Hepatocyte (in vitro differentiated cells): Measurements from ENCODE around the gene EXOC2. TPM values are rescaled to one million over a fixed set of nuclear protein-coding genes. Genes with fewer than 3 reads are reported as not detected.

Source experiments
- DNase-seq: peaks from one replicate; pipeline ENCODE4 v3.0.0-alpha.2; 2016; ENCODE audit warnings: low spot score
- H2AFZ ChIP-seq: fragments of 200-600 bp; sonication (generic); 2 replicates; pipeline ENCODE4 v1.6.0; 2016; ENCODE audit warnings: antibody characterized with exemption, mild to moderate bottlenecking
- H3K27ac ChIP-seq: fragments of 200-600 bp; sonication (generic); 2 replicates; pipeline ENCODE4 v1.5.1; 2016; ENCODE audit warnings: mild to moderate bottlenecking
- H3K27me3 ChIP-seq: fragments of 200-600 bp; sonication (generic); 2 replicates; pipeline ENCODE4 v1.6.1; 2016
- H3K36me3 ChIP-seq: fragments of 200-600 bp; sonication (generic); replicated peaks from 2 replicates; pipeline ENCODE4 v1.5.1; 2016; ENCODE audit warnings: low read depth; ENCODE audit not compliant: insufficient read depth
- H3K4me1 ChIP-seq: fragments of 200-600 bp; sonication (generic); 2 replicates; pipeline ENCODE4 v1.5.1; 2016; ENCODE audit warnings: mild to moderate bottlenecking, moderate library complexity; ENCODE audit not compliant: insufficient read depth
- H3K4me2 ChIP-seq: fragments of 200-600 bp; sonication (generic); 2 replicates; pipeline ENCODE4 v1.6.0; 2016
- H3K4me3 ChIP-seq: fragments of 200-600 bp; sonication (generic); 2 replicates; pipeline ENCODE4 v1.5.1; 2016; ENCODE audit warnings: mild to moderate bottlenecking
- H3K79me2 ChIP-seq: fragments of 200-600 bp; sonication (generic); 2 replicates; pipeline ENCODE4 v1.6.0; 2017; ENCODE audit warnings: mild to moderate bottlenecking
- H3K9me2 ChIP-seq: fragments of 200-600 bp; sonication (generic); replicated peaks from 2 replicates; pipeline ENCODE4 v1.6.0; 2017; ENCODE audit warnings: mild to moderate bottlenecking; ENCODE audit not compliant: insufficient read depth
- H3K9me3 ChIP-seq: fragments of 200-600 bp; sonication (generic); 2 replicates; pipeline ENCODE4 v1.5.1; 2016; ENCODE audit warnings: low read depth, mild to moderate bottlenecking
- H4K20me1 ChIP-seq: fragments of 200-600 bp; sonication (generic); 2 replicates; pipeline ENCODE4 v1.6.0; 2016; ENCODE audit warnings: mild to moderate bottlenecking; ENCODE audit not compliant: insufficient read depth, poor library complexity, severe bottlenecking
- EZH2 ChIP-seq: fragments of 200-600 bp; sonication (generic); IDR thresholded peaks from 2 replicates; pipeline ENCODE4 v1.6.1; 2016; ENCODE audit warnings: antibody characterized with exemption, mild to moderate bottlenecking, borderline replicate concordance
- EZH2phosphoT487 ChIP-seq: fragments of 200-600 bp; sonication (generic); IDR thresholded peaks from one replicate; pipeline ENCODE4 v1.6.1; 2018; ENCODE audit warnings: antibody characterized with exemption, mild to moderate bottlenecking, low read depth, moderate library complexity; ENCODE audit not compliant: unreplicated experiment, severe bottlenecking
- WGBS: methylation state at CpG from one replicate; pipeline ENCODE4 v1.1.6; 2016; ENCODE audit warnings: low lambda C conversion rate; ENCODE audit errors: missing lambda C conversion rate; 5-methylcytosine and 5-hydroxymethylcytosine counted together
- polyA plus RNA-seq: library from polyadenylated mRNA; unstranded; fragments of >200 nt; fragmentation: Nextera tagmentation; extraction: Ambion mirVana; gene quantifications from 2 replicates; pipeline ENCODE4 v1.2.1, GENCODE V29; 2016
- total RNA-seq: library from RNA; depleted of rRNA; stranded (reverse); fragments of >200 nt; gene quantifications from 2 replicates; pipeline ENCODE4 v1.2.3, GENCODE V29; 2014
- TF ChIP-seq, protein P1 (sequence below): fragments of 200-600 bp; sonication (generic); IDR thresholded peaks from 2 replicates; pipeline ENCODE4 v1.5.1; 2016; ENCODE audit warnings: antibody characterized with exemption, mild to moderate bottlenecking; ENCODE audit not compliant: poor library complexity

Gene EXOC2
- total and polyA plus RNA-seq, 2 experiments from 2014 or later, result 15.4 to 27.0 TPM

DNA sequence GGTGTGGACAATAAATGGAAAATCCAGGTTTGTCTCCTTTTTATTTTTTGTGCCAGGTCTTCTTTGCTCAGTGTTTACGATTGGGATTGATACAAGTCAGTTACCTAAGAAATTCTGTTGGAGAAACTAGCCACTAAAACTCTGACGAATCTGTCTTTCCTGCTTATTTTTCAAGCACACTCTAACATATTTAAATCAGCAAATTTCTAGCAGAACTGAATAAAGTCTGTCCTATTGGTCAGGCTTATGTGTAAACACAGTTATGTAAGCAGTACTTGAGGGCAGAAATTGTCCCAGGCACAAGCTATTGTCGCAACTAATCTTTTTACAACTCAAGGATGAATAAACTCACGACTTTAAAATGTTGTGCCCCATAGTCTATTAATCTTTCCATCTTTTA is 12.1 kb upstream of the EXOC2 start:
- no peaks in the 10 kb centered on the region for H4K20me1 ChIP-seq
- peak overlapping the region; percentile 9 for H3K4me2 ChIP-seq
- peak overlapping the region; percentile 68 for H3K27ac ChIP-seq
- WGBS, result 30% methylated on average over 4 of the region's 4 CpGs
- TF ChIP-seq EZH2 (no peak), EZH2phosphoT487 (no peak)
- TF ChIP-seq, protein P1, sequence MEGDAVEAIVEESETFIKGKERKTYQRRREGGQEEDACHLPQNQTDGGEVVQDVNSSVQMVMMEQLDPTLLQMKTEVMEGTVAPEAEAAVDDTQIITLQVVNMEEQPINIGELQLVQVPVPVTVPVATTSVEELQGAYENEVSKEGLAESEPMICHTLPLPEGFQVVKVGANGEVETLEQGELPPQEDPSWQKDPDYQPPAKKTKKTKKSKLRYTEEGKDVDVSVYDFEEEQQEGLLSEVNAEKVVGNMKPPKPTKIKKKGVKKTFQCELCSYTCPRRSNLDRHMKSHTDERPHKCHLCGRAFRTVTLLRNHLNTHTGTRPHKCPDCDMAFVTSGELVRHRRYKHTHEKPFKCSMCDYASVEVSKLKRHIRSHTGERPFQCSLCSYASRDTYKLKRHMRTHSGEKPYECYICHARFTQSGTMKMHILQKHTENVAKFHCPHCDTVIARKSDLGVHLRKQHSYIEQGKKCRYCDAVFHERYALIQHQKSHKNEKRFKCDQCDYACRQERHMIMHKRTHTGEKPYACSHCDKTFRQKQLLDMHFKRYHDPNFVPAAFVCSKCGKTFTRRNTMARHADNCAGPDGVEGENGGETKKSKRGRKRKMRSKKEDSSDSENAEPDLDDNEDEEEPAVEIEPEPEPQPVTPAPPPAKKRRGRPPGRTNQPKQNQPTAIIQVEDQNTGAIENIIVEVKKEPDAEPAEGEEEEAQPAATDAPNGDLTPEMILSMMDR, result no peak
- H3K36me3 ChIP-seq, result no peaks in the 10 kb centered on the region
- H3K4me3 ChIP-seq, result no peak overlapping the region
- no peak overlapping the region for H2AFZ ChIP-seq
- peaks cover 11% of the 10 kb centered on the region for H3K27me3 ChIP-seq
- H3K9me3 ChIP-seq, result no peaks in the 10 kb centered on the region
- DNase-seq, result no peak
- no peaks in the 10 kb centered on the region for H3K79me2 ChIP-seq
- H3K4me1 ChIP-seq, result peaks cover 6% of the 10 kb centered on the region
- no peaks in the 10 kb centered on the region for H3K9me2 ChIP-seq

- no peak for DNase-seq
- Histone ChIP-seq H3K4me1 (peaks cover 15% of the 10 kb centered on the region), H3K9me3 (no peaks in the 10 kb centered on the region), H3K27ac (peak overlapping the region; percentile 68), H3K36me3 (no peaks in the 10 kb centered on the region), H2AFZ (no peak overlapping the region), H3K27me3 (peaks cover 7% of the 10 kb centered on the region), H4K20me1 (no peaks in the 10 kb centered on the region), H3K79me2 (no peaks in the 10 kb centered on the region), H3K4me2 (peak overlapping the region; percentile 9), H3K9me2 (no peaks in the 10 kb centered on the region), H3K4me3 (no peak overlapping the region)
- TF ChIP-seq, protein P1, result no peak
- no peak for TF ChIP-seq EZH2phosphoT487
- no peak for TF ChIP-seq EZH2
- 64% methylated on average over 6 of the region's 6 CpGs for whole genome bisulfite sequencing
These were observed 11.1 kb upstream of the EXOC2 start for GRCh38 chr6:704046-704445.

DNA sequence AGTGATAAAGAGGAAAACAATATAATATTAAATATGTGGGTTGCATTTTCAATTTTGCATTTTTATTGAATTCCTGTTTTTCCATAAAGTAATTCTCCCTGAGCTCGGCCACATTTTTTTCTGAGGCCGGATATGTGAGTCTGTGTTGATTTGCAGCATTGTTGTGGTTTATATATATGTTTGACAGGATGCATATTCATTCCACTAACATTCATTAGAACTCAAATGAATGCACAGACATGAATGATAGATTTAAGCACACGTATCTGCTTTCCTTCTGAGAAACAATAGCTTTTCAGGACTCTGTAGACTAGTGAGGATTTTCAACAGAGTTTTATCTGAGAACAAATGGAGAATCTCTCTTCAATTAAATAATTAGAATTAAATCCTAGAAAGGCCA is 10.6 kb upstream of the EXOC2 start:
- no peaks in the 10 kb centered on the region for H3K9me2 ChIP-seq
- H2AFZ ChIP-seq, result no peak overlapping the region
- H3K36me3 ChIP-seq, result no peaks in the 10 kb centered on the region
- H3K4me1 ChIP-seq, result peaks cover 16% of the 10 kb centered on the region
- H3K4me3 ChIP-seq, result no peak overlapping the region
- peak overlapping the region; percentile 9 for H3K4me2 ChIP-seq
- H4K20me1 ChIP-seq, result no peaks in the 10 kb centered on the region
- no peak for DNase-seq
- TF ChIP-seq, protein P1, result no peak
- TF ChIP-seq EZH2 (no peak), EZH2phosphoT487 (no peak)
- H3K27ac ChIP-seq, result peak overlapping the region; percentile 68
- peaks cover 7% of the 10 kb centered on the region for H3K27me3 ChIP-seq
- no peaks in the 10 kb centered on the region for H3K79me2 ChIP-seq
- 76% methylated on average over 3 of the region's 3 CpGs for WGBS
- no peaks in the 10 kb centered on the region for H3K9me3 ChIP-seq
